SK-N-MC (cell line): ENCODE measurements around the gene ATXN1.

Experiments
- EZH2 ChIP-seq: fragments of 200-600 bp; sonication (generic); IDR thresholded peaks from one replicate; pipeline ENCODE4 v1.6.1; 2017; ENCODE audit warnings: antibody characterized with exemption
- POLR2AphosphoS5 ChIP-seq: IDR thresholded peaks from 2 replicates; pipeline ENCODE4 v1.6.1; 2012; ENCODE audit warnings: mild to moderate bottlenecking, low read depth, low read length, borderline replicate concordance

- no peak for TF ChIP-seq POLR2AphosphoS5
- no peak for TF ChIP-seq EZH2
Observed at GRCh38 chr6:16433338-16433890, 327.8 kb downstream of the ATXN1 start.
